HCT116 (cell line): Measurements from ENCODE around the gene IZUMO1. TPM values are rescaled to one million over a fixed set of nuclear protein-coding genes. Genes with fewer than 3 reads are reported as not detected.

ENCODE experiments used
- ATAC-seq: fragments of 200-7000 bp; cut with Tn5 transposase; 2 replicates; pipeline ENCODE4 v1.9.1; 2020; ENCODE audit warnings: mild to moderate bottlenecking, moderate library complexity
- BruUV-seq: library from RNA; stranded (reverse); fragments of 400-500 nt; replicated peaks from 2 replicates; lab custom pipeline; 2021; lab: Mats Ljungman, UMichigan
- CTCF ChIA-PET: fragments of 300-600 bp; sonication (Branson Sonifier 250); formaldehyde crosslinking; loops from one replicate; lab custom pipeline; 2021; ENCODE audit warnings: antibody characterized with exemption; lab: Charles Lee
- POLR2A ChIA-PET: fragments of 300-600, 350-600 bp; sonication (Branson Sonifier 250); formaldehyde crosslinking; loops from one replicate; lab custom pipeline; 2021; ENCODE audit warnings: antibody characterized with exemption; lab: Charles Lee
- RAD21 ChIA-PET, 2 experiments: fragments of 300-600 bp; sonication (Branson Sonifier 250); formaldehyde crosslinking; loops; one replicate each; lab custom pipeline; 2023; ENCODE audit warnings: low total read pairs in 2 of 2; ENCODE audit not compliant: uncharacterized antibody in 2 of 2, unreplicated experiment in 2 of 2, low non-redundant PET in 1 of 2; lab: Charles Lee
- DNase-seq: peaks from one replicate; pipeline ENCODE4 v3.0.0-alpha.2; 2010; ENCODE audit warnings: low read depth, low spot score
- H2AFZ ChIP-seq: fragments of 200-600 bp; shearing (Covaris generic), sonication (generic); 2 replicates; pipeline ENCODE4 v1.6.1; 2017; ENCODE audit warnings: low read depth, mixed run types, mixed read lengths, antibody characterized with exemption, low read length; ENCODE audit not compliant: poor library complexity, severe bottlenecking
- H3K27ac ChIP-seq: 2 replicates; pipeline ENCODE4 v1.5.1; 2012; ENCODE audit warnings: low read depth, low read length
- H3K27me3 ChIP-seq: fragments of 200-600 bp; sonication (generic); 2 replicates; pipeline ENCODE4 v1.6.1; 2016; ENCODE audit warnings: mixed run types, low read length, mixed read lengths; ENCODE audit not compliant: insufficient read depth
- H3K36me3 ChIP-seq, 2 experiments: fragments of 200-500 bp in 1 of 2; fragments of 200-600 bp in 1 of 2; sonication (Bioruptor generic) in 1 of 2; sonication (generic) in 1 of 2; 2 replicates each; pipeline versions ENCODE4 v1.5.1 to v1.6.1; 2014 to 2016; ENCODE audit warnings: low read length in 2 of 2, inconsistent platforms in 1 of 2, mixed read lengths in 1 of 2, mixed run types in 1 of 2; ENCODE audit not compliant: insufficient read depth in 2 of 2, control insufficient read depth in 1 of 2
- H3K4me1 ChIP-seq, 2 experiments: fragments of 200-600 bp in 1 of 2; sonication (generic) in 1 of 2; 2 replicates each; pipeline versions ENCODE4 v1.5.1 to v1.6.1; 2012 to 2017; ENCODE audit warnings: low read length in 2 of 2, inconsistent platforms in 1 of 2, mild to moderate bottlenecking in 1 of 2, mixed read lengths in 1 of 2, mixed run types in 1 of 2, moderate library complexity in 1 of 2; ENCODE audit not compliant: insufficient read depth in 2 of 2, control insufficient read depth in 1 of 2
- H3K4me2 ChIP-seq: fragments of 200-600 bp; sonication (generic); 2 replicates; pipeline ENCODE4 v1.6.1; 2017; ENCODE audit warnings: mixed run types, low read length, mixed read lengths
- H3K4me3 ChIP-seq, 2 experiments: fragments of 200-600 bp in 1 of 2; sonication (generic) in 1 of 2; replicated peaks in 1 of 2; 2 replicates each; pipeline ENCODE4 v1.5.1; 2011 to 2016; ENCODE audit warnings: low read length in 2 of 2, control low read depth in 1 of 2, low read depth in 1 of 2, mild to moderate bottlenecking in 1 of 2, mixed read lengths in 1 of 2, mixed run types in 1 of 2
- H3K79me2 ChIP-seq: fragments of 200-600 bp; sonication (generic); 2 replicates; pipeline ENCODE4 v1.6.1; 2017; ENCODE audit warnings: mild to moderate bottlenecking, mixed run types, low read length, moderate library complexity, mixed read lengths; ENCODE audit not compliant: insufficient read depth
- H3K9ac ChIP-seq: fragments of 200-600 bp; sonication (generic); 2 replicates; pipeline ENCODE4 v1.6.1; 2016; ENCODE audit warnings: low read length, mixed read lengths
- H3K9me2 ChIP-seq: fragments of 200-600 bp; sonication (generic), shearing (Covaris generic); 2 replicates; pipeline ENCODE4 v1.6.1; 2017; ENCODE audit warnings: mixed run types, mild to moderate bottlenecking, moderate library complexity; ENCODE audit not compliant: insufficient read depth
- H3K9me3 ChIP-seq, 2 experiments: fragments of 200-500 bp in 1 of 2; fragments of 200-600 bp in 1 of 2; sonication (Bioruptor generic) in 1 of 2; sonication (generic) in 1 of 2; 2 replicates each; pipeline ENCODE4 v1.6.1; 2014 to 2017; ENCODE audit warnings: low read length in 2 of 2, mixed read lengths in 2 of 2, inconsistent platforms in 1 of 2, low read depth in 1 of 2, mild to moderate bottlenecking in 1 of 2, mixed run types in 1 of 2, moderate library complexity in 1 of 2; ENCODE audit not compliant: control insufficient read depth in 1 of 2, insufficient read depth in 1 of 2
- H4K20me1 ChIP-seq: fragments of 200-600 bp; sonication (generic), shearing (Covaris generic); 2 replicates; pipeline ENCODE4 v1.6.1; 2017; ENCODE audit warnings: mixed run types, mild to moderate bottlenecking, moderate library complexity; ENCODE audit not compliant: insufficient read depth
- CBX3 ChIP-seq: IDR thresholded peaks from 2 replicates; pipeline ENCODE4 v1.6.1; 2012; ENCODE audit warnings: low read depth
- ELF1 ChIP-seq: IDR thresholded peaks from 2 replicates; pipeline ENCODE4 v1.6.1; 2012; ENCODE audit warnings: low read depth, borderline replicate concordance
- EZH2 ChIP-seq: fragments of 200-600 bp; sonication (generic); IDR thresholded peaks from 2 replicates; pipeline ENCODE4 v1.6.1; 2017; ENCODE audit warnings: antibody characterized with exemption, mixed run types
- EZH2phosphoT487 ChIP-seq: fragments of 200-600 bp; IDR thresholded peaks from 2 replicates; pipeline ENCODE4 v1.6.1; 2018; ENCODE audit warnings: antibody characterized with exemption, borderline replicate concordance
- FOSL1 ChIP-seq: IDR thresholded peaks from 2 replicates; pipeline ENCODE4 v1.6.1; 2012; ENCODE audit warnings: low read depth
- JUND ChIP-seq: IDR thresholded peaks from 2 replicates; pipeline ENCODE4 v1.6.1; 2012
- POLR2AphosphoS5 ChIP-seq: IDR thresholded peaks from 2 replicates; pipeline ENCODE4 v1.6.1; 2011; ENCODE audit warnings: mild to moderate bottlenecking, low read depth, low read length, moderate library complexity
- SIN3A ChIP-seq: IDR thresholded peaks from 2 replicates; pipeline ENCODE4 v1.6.1; 2012; ENCODE audit warnings: low read depth
- SRF ChIP-seq: IDR thresholded peaks from 2 replicates; pipeline ENCODE4 v1.6.1; 2012; ENCODE audit warnings: low read depth
- ZNF274 ChIP-seq: fragments of 200-500 bp; sonication (Bioruptor generic); IDR thresholded peaks from 2 replicates; pipeline ENCODE4 v1.6.1; 2014; ENCODE audit warnings: mild to moderate bottlenecking, low read depth, low read length, inconsistent platforms
- intact Hi-C: fragments of 100-400 bp; cut with micrococcal nuclease; formaldehyde crosslinking; loops from 2 replicates; pipeline ENCODE4 v1.10.0; 2022
- total RNA-seq: library from RNA; stranded (reverse); gene quantifications from one replicate; pipeline ENCODE4 v1.2.1, GENCODE V29; 2021; ENCODE audit not compliant: unreplicated experiment
- TF ChIP-seq, protein P1 (sequence below): IDR thresholded peaks from 2 replicates; pipeline ENCODE4 v1.6.1; 2012
- TF ChIP-seq, protein P2 (sequence below): IDR thresholded peaks from 2 replicates; pipeline ENCODE4 v1.6.1; 2012

IZUMO1 gene
- total RNA-seq, 1 experiment from 2014 or later, result 1.7 TPM

- H2AFZ ChIP-seq, result no peak within 1 kb of the TSS
These were observed 6.3 kb downstream of the IZUMO1 start, which contains the start of gene RASIP1 for GRCh38 chr19:48740164-48740972. Gene RASIP1 (minus strand): TSS chr19:48740610. CDS start chr19:48740282, 328 bp downstream.

More at GRCh38 chr19:48740164-48740972, 6.3 kb downstream of the IZUMO1 start, which contains the start of gene RASIP1:
- Histone ChIP-seq H3K9me3 (no peaks in the 10 kb centered on the region), H3K4me2 (peak within 1 kb of the TSS; percentile 42), H3K36me3 (no peaks in the 10 kb centered on the region), H3K4me1 (peaks cover 25 to 40% of the 10 kb centered on the region in 2 experiments), H3K27ac (peak within 1 kb of the TSS; percentile 51; the same call in 1 of the 2 replicates), H3K79me2 (no peaks in the 10 kb centered on the region), H4K20me1 (no peaks in the 10 kb centered on the region), H3K9ac (no peak within 1 kb of the TSS), H3K27me3 (no peaks in the 10 kb centered on the region), H3K9me2 (no peaks in the 10 kb centered on the region), H3K4me3 (no peak within 1 kb of the TSS)
- DNase-seq (no peak), ATAC-seq (no peak)
- ChIA-PET CTCF (no interaction called here), POLR2A (no interaction called here), RAD21 (interaction anchor here in 1 of 2 experiments (1.2 kb wide), 1 partner anchor 94 kb away, joined by 3 read pairs; the partner anchor contains the start of gene CA11)
- TF ChIP-seq SRF (no peak), EZH2 (no peak), JUND (no peak), CBX3 (no peak), FOSL1 (no peak), POLR2AphosphoS5 (no peak), ZNF274 (no peak), EZH2phosphoT487 (no peak), ELF1 (no peak), SIN3A (no peak)
- TF ChIP-seq, protein P1, sequence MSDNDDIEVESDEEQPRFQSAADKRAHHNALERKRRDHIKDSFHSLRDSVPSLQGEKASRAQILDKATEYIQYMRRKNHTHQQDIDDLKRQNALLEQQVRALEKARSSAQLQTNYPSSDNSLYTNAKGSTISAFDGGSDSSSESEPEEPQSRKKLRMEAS, result no peak
- TF ChIP-seq, protein P2, sequence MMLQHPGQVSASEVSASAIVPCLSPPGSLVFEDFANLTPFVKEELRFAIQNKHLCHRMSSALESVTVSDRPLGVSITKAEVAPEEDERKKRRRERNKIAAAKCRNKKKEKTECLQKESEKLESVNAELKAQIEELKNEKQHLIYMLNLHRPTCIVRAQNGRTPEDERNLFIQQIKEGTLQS, result no peak
- BruUV-seq, result no TSS peak
- intact Hi-C loops, result no loop called here
